K562 (cell line): Measurements from ENCODE around the gene MON1A. TPM values are rescaled to one million over a fixed set of nuclear protein-coding genes. Genes with fewer than 3 reads are reported as not detected.

Source experiments
- ATF4 ChIP-seq: fragments of 450-650 bp; formaldehyde crosslinking; IDR thresholded peaks from 2 replicates; pipeline ENCODE4 v1.4.0; 2022; ENCODE audit warnings: mild to moderate bottlenecking, moderate library complexity
- CSDE1 ChIP-seq, 2 experiments: fragments of 450-650 bp; IDR thresholded peaks; 2 replicates each; pipeline ENCODE4 v1.6.1; 2016; ENCODE audit warnings: mild to moderate bottlenecking in 1 of 2
- CXXC5 ChIP-seq: fragments of 250-450 bp; sonication (Bioruptor Pico); IDR thresholded peaks from 2 replicates; pipeline ENCODE4 v1.8.0; 2022; ENCODE audit warnings: inconsistent platforms, mild to moderate bottlenecking, moderate library complexity
- GMEB1 ChIP-seq: fragments of 250-450 bp; sonication (Bioruptor Pico); IDR thresholded peaks from 2 replicates; pipeline ENCODE4 v1.4.0; 2020; ENCODE audit warnings: mild to moderate bottlenecking
- L3MBTL2 ChIP-seq: fragments of 450-650 bp; IDR thresholded peaks from 2 replicates; pipeline ENCODE4 v1.6.1; 2016; ENCODE audit warnings: mild to moderate bottlenecking, moderate library complexity
- NBN ChIP-seq: fragments of 450-650 bp; IDR thresholded peaks from 2 replicates; pipeline ENCODE4 v1.6.1; 2016; ENCODE audit warnings: low read depth, mild to moderate bottlenecking
- NFYB ChIP-seq: IDR thresholded peaks from 2 replicates; pipeline ENCODE4 v1.6.1; 2011; ENCODE audit warnings: mild to moderate bottlenecking, moderate library complexity; ENCODE audit not compliant: insufficient read length; ENCODE audit errors: extremely low read depth
- NRF1 ChIP-seq, 2 experiments: fragments of 450-650 bp; IDR thresholded peaks in 1 of 2; conservative IDR thresholded peaks in 1 of 2; 2 replicates each; pipeline ENCODE4 v1.6.1; 2014; ENCODE audit warnings: mild to moderate bottlenecking in 2 of 2
- PML ChIP-seq: IDR thresholded peaks from 2 replicates; pipeline ENCODE4 v1.6.1; 2012; ENCODE audit warnings: low read length, inconsistent platforms
- RAD51 ChIP-seq: fragments of 450-650 bp; IDR thresholded peaks from 2 replicates; pipeline ENCODE4 v1.7.1; 2016; ENCODE audit warnings: low read depth, mild to moderate bottlenecking, borderline replicate concordance
- TAF1 ChIP-seq: IDR thresholded peaks from 2 replicates; pipeline ENCODE4 v1.6.1; 2011; ENCODE audit warnings: mild to moderate bottlenecking, low read length, moderate library complexity; ENCODE audit not compliant: insufficient read depth, control insufficient read depth, severe bottlenecking; ENCODE audit errors: extremely low read depth
- TAF9B ChIP-seq: fragments of 450-650 bp; IDR thresholded peaks from 2 replicates; pipeline ENCODE4 v1.6.1; 2018; ENCODE audit warnings: mild to moderate bottlenecking; ENCODE audit not compliant: partially characterized antibody
- THAP7 ChIP-seq: fragments of 250-450 bp; sonication (Bioruptor Pico); IDR thresholded peaks from 2 replicates; pipeline ENCODE4 v1.5.0; 2021
- TRIM28 ChIP-seq: fragments of 450-650 bp; IDR thresholded peaks from 2 replicates; pipeline ENCODE4 v1.6.1; 2017
- ZNF217 ChIP-seq: sonication (generic); formaldehyde crosslinking; IDR thresholded peaks from 2 replicates; pipeline ENCODE4 v1.8.0; 2022; ENCODE audit warnings: mild to moderate bottlenecking, missing genetic modification reagents
- ZNF507 ChIP-seq: conservative IDR thresholded peaks from 2 replicates; pipeline ENCODE4 v1.6.1; 2017; ENCODE audit warnings: missing genetic modification characterization, missing compliant biosample characterization
- ZNF584 ChIP-seq: fragments of 200-800 bp; sonication (Bioruptor generic); IDR thresholded peaks from 2 replicates; pipeline ENCODE4 v1.6.1; 2016; ENCODE audit warnings: low read depth, mild to moderate bottlenecking, missing genetic modification characterization, missing compliant biosample characterization
- ZNF830 ChIP-seq: fragments of 250-450 bp; sonication (Bioruptor Pico); IDR thresholded peaks from 2 replicates; pipeline ENCODE4 v1.5.0; 2021; ENCODE audit warnings: mild to moderate bottlenecking
- polyA plus RNA-seq, 8 experiments: library from polyadenylated mRNA; depleted of rRNA in 4 of 8; stranded (reverse) in 5 of 8; unstranded in 3 of 8; fragments of >200 nt; fragmentation: Nextera tagmentation in 2 of 8; fragmentation: Illumina TruSeq in 1 of 8; extraction: Ambion mirVana in 2 of 8; extraction: Trizol in 1 of 8; gene quantifications; 2 replicates each; pipeline versions ENCODE4 v1.2.1 to v1.2.3, GENCODE V29; 2011 to 2014; ENCODE audit warnings: inconsistent platforms in 1 of 8, missing spikeins in 1 of 8
- total RNA-seq, 7 experiments: library from RNA; depleted of rRNA in 6 of 7; stranded (reverse); fragments of >200 nt in 6 of 7; fragmentation: Illumina TruSeq in 2 of 7; extraction: Trizol in 2 of 7; gene quantifications; 2 replicates each; pipeline versions ENCODE4 v1.2.1 to v1.2.3, GENCODE V29; 2011 to 2021; ENCODE audit warnings: low replicate concordance in 1 of 7
- TF ChIP-seq, protein P1 (sequence below): fragments of 450-650 bp; IDR thresholded peaks from 2 replicates; pipeline ENCODE4 v1.6.1; 2018; ENCODE audit not compliant: partially characterized antibody
- TF ChIP-seq, protein P2 (sequence below): fragments of 450-650 bp; formaldehyde crosslinking; IDR thresholded peaks from 2 replicates; pipeline ENCODE4 v1.4.0; 2020; ENCODE audit warnings: mild to moderate bottlenecking, moderate library complexity

MON1A gene
- total and polyA plus RNA-seq, 9 of the 15 experiments (the other 6 are each of a cell fraction or from before 2014, with no cell fraction given): 1.1 to 13.8 (median 6.8) TPM

- peak; percentile 74 for TF ChIP-seq RAD51
- TF ChIP-seq TRIM28: no peak
- TF ChIP-seq ZNF584 (CRISPR knock-in tag): no peak
- TF ChIP-seq NFYB: peak; percentile 70
- TF ChIP-seq NBN: peak; percentile 49; the same call in 1 of the 2 replicates
- TF ChIP-seq THAP7 (CRISPR knock-in tag): no peak
- peak; percentile 94 for TF ChIP-seq GMEB1 (CRISPR knock-in tag)
- peak; percentile 86 for TF ChIP-seq CXXC5
- TF ChIP-seq ZNF217: no peak
- TF ChIP-seq L3MBTL2: peak; percentile 88
- peak; percentile 84 for TF ChIP-seq PML
- TF ChIP-seq ZNF507 (tag): no peak
- TF ChIP-seq NRF1 (conservative IDR thresholded peaks at IDR 0.05 in 1 of 2, IDR thresholded peaks at IDR 0.05 in 1 of 2): peak; percentile 84 to 88
- no peak for TF ChIP-seq CSDE1 (IDR thresholded peaks at IDR 0.05)
- peak; percentile 69 for TF ChIP-seq TAF1
- TF ChIP-seq TAF9B: peak; percentile 54
- TF ChIP-seq, protein P1, sequence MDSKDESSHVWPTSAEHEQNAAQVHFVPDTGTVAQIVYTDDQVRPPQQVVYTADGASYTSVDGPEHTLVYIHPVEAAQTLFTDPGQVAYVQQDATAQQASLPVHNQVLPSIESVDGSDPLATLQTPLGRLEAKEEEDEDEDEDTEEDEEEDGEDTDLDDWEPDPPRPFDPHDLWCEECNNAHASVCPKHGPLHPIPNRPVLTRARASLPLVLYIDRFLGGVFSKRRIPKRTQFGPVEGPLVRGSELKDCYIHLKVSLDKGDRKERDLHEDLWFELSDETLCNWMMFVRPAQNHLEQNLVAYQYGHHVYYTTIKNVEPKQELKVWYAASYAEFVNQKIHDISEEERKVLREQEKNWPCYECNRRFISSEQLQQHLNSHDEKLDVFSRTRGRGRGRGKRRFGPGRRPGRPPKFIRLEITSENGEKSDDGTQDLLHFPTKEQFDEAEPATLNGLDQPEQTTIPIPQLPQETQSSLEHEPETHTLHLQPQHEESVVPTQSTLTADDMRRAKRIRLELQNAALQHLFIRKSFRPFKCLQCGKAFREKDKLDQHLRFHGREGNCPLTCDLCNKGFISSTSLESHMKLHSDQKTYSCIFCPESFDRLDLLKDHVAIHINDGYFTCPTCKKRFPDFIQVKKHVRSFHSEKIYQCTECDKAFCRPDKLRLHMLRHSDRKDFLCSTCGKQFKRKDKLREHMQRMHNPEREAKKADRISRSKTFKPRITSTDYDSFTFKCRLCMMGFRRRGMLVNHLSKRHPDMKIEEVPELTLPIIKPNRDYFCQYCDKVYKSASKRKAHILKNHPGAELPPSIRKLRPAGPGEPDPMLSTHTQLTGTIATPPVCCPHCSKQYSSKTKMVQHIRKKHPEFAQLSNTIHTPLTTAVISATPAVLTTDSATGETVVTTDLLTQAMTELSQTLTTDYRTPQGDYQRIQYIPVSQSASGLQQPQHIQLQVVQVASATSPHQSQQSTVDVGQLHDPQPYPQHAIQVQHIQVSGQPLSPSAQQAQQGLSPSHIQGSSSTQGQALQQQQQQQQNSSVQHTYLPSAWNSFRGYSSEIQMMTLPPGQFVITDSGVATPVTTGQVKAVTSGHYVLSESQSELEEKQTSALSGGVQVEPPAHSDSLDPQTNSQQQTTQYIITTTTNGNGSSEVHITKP: no peak
- 0 out of 2 replicates have a peak, but pooled peaks have one; percentile 39 for TF ChIP-seq ZNF830 (CRISPR knock-in tag)
- TF ChIP-seq ATF4 (CRISPR knock-in tag): 0 out of 2 replicates have a peak, but pooled peaks have one; percentile 15
- TF ChIP-seq, protein P2, sequence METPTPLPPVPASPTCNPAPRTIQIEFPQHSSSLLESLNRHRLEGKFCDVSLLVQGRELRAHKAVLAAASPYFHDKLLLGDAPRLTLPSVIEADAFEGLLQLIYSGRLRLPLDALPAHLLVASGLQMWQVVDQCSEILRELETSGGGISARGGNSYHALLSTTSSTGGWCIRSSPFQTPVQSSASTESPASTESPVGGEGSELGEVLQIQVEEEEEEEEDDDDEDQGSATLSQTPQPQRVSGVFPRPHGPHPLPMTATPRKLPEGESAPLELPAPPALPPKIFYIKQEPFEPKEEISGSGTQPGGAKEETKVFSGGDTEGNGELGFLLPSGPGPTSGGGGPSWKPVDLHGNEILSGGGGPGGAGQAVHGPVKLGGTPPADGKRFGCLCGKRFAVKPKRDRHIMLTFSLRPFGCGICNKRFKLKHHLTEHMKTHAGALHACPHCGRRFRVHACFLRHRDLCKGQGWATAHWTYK: peak; percentile 44; the same call in 1 of the 2 replicates
These were observed 10.5 kb upstream of the MON1A start, which contains the start of gene RBM6 (continued) for GRCh38 chr3:49939858-49940666.
